ENCODE data around the gene WNT4.

Gene WNT4

DNA sequence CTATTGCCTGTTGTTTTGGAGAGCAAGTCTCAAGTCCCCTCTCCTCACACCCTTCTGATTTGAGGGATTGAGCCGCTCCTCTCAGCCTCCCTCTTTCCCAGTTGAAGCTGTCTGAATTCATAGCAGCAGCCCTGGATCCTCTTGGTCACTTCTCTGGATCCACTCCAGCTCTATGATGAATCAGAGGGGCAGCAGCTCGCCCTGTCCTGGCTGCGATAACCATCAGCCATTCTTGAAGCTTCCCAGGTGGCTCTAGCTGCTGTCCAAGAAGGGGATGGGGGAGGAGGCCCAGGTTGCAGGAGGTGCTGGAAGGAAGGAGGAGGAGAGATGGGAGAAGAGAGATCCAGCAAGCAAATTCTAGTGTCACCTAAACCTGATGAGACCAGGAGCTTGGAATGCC is 31.3 kb downstream of the WNT4 start:
- TF ChIP-seq, protein P1, sequence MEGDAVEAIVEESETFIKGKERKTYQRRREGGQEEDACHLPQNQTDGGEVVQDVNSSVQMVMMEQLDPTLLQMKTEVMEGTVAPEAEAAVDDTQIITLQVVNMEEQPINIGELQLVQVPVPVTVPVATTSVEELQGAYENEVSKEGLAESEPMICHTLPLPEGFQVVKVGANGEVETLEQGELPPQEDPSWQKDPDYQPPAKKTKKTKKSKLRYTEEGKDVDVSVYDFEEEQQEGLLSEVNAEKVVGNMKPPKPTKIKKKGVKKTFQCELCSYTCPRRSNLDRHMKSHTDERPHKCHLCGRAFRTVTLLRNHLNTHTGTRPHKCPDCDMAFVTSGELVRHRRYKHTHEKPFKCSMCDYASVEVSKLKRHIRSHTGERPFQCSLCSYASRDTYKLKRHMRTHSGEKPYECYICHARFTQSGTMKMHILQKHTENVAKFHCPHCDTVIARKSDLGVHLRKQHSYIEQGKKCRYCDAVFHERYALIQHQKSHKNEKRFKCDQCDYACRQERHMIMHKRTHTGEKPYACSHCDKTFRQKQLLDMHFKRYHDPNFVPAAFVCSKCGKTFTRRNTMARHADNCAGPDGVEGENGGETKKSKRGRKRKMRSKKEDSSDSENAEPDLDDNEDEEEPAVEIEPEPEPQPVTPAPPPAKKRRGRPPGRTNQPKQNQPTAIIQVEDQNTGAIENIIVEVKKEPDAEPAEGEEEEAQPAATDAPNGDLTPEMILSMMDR (IDR thresholded peaks at IDR 0.05): no peak
- peaks cover 5% of the 10 kb centered on the region for H3K4me1 ChIP-seq
- no peak overlapping the region for H3K27ac ChIP-seq
- no peak overlapping the region for H2AFZ ChIP-seq
- H3K36me3 ChIP-seq (ENCODE audit: control insufficient read depth, insufficient read depth, low read length): no peaks in the 10 kb centered on the region
- H3K4me2 ChIP-seq (ENCODE audit: low read length): no peak overlapping the region
- peaks cover under 1% of the 10 kb centered on the region for H3K79me2 ChIP-seq
- H3K9me3 ChIP-seq (ENCODE audit: control insufficient read depth, low read length): no peaks in the 10 kb centered on the region
- H3K27me3 ChIP-seq (ENCODE audit: control insufficient read depth, insufficient read depth, low read length): no peaks in the 10 kb centered on the region
- no peak overlapping the region for H3K4me3 ChIP-seq (ENCODE audit: low read depth, low read length)
- no peak overlapping the region for H3K9ac ChIP-seq

- H3K9ac ChIP-seq: no peak overlapping the region
- no peak overlapping the region for H3K27ac ChIP-seq
- H3K79me2 ChIP-seq: peaks cover 4% of the 10 kb centered on the region
- peaks cover 5% of the 10 kb centered on the region for H3K4me1 ChIP-seq
- no peak overlapping the region for H2AFZ ChIP-seq
- no peak overlapping the region for H3K4me2 ChIP-seq (ENCODE audit: low read length)
- no peak overlapping the region for H3K4me3 ChIP-seq (ENCODE audit: low read depth, low read length)
- H3K27me3 ChIP-seq (ENCODE audit: control insufficient read depth, insufficient read depth, low read length): no peaks in the 10 kb centered on the region
- no peaks in the 10 kb centered on the region for H3K9me3 ChIP-seq (ENCODE audit: control insufficient read depth, low read length)
- no peaks in the 10 kb centered on the region for H3K36me3 ChIP-seq (ENCODE audit: control insufficient read depth, insufficient read depth, low read length)
- TF ChIP-seq, protein P1 (IDR thresholded peaks at IDR 0.05): no peak
Observed at GRCh38 chr1:22111115-22111514, 31.8 kb downstream of the WNT4 start.

DNA sequence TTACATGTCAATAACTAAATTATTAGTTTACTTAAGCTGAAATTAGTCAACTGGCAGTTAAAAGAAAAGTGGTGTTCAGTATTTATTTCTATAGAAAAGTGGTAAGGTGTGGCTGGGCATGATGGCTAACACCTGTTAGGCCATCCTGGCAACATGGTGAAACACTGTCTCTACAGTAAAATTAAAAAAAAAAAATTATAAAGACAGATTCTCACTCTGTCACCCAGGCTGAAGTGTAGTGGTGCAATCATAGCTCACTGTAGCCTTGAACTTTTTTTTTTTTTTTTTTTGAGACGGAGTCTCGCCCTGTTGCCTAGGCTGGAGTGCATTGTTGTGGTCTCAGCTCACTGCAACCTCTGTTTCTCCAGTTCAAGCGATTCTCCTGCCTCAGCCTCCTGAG is 32.9 kb downstream of the WNT4 start:
- Histone ChIP-seq H2AFZ (no peak overlapping the region), H3K36me3 (ENCODE audit: control insufficient read depth, insufficient read depth, low read length) (no peaks in the 10 kb centered on the region), H3K79me2 (peaks cover 4% of the 10 kb centered on the region), H3K4me3 (ENCODE audit: low read depth, low read length) (no peak overlapping the region), H3K9me3 (ENCODE audit: control insufficient read depth, low read length) (no peaks in the 10 kb centered on the region), H3K4me1 (peaks cover 5% of the 10 kb centered on the region), H3K27me3 (ENCODE audit: control insufficient read depth, insufficient read depth, low read length) (no peaks in the 10 kb centered on the region), H3K27ac (no peak overlapping the region), H3K9ac (no peak overlapping the region), H3K4me2 (ENCODE audit: low read length) (no peak overlapping the region)
- TF ChIP-seq, protein P1 (IDR thresholded peaks at IDR 0.05): no peak

- peaks cover 4% of the 10 kb centered on the region for H3K79me2 ChIP-seq
- no peak overlapping the region for H3K27ac ChIP-seq
- no peak overlapping the region for H3K4me3 ChIP-seq (ENCODE audit: low read depth, low read length)
- peaks cover 5% of the 10 kb centered on the region for H3K4me1 ChIP-seq
- no peaks in the 10 kb centered on the region for H3K36me3 ChIP-seq (ENCODE audit: control insufficient read depth, insufficient read depth, low read length)
- no peaks in the 10 kb centered on the region for H3K27me3 ChIP-seq (ENCODE audit: control insufficient read depth, insufficient read depth, low read length)
- TF ChIP-seq, protein P1 (IDR thresholded peaks at IDR 0.05): no peak
- H3K9me3 ChIP-seq (ENCODE audit: control insufficient read depth, low read length): no peaks in the 10 kb centered on the region
- H2AFZ ChIP-seq: no peak overlapping the region
- no peak overlapping the region for H3K9ac ChIP-seq
- no peak overlapping the region for H3K4me2 ChIP-seq (ENCODE audit: low read length)
Observed at GRCh38 chr1:22108339-22109105, 34.4 kb downstream of the WNT4 start.

DNA sequence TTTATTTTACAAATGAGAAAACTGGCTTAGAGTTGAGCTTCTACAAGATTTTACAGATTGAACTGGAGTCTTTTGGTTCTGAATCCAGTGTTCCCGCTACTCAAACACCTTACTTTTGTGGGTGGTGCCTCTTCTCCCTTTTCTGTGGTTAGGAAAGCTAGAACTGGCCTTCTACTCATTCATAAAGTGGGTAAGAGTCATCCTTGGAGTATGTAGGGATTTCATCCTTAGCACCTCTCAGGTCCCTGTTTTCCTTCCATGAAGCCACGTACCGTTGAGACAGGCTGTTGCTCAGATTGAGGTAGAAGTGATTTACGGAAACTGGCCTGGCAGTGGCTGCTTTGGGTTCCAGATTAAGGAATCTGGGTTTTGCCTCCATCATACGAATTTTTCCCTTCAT is 35.8 kb downstream of the WNT4 start:
- no peak overlapping the region for H3K4me3 ChIP-seq (ENCODE audit: low read depth, low read length)
- H3K27ac ChIP-seq: no peak overlapping the region
- H3K36me3 ChIP-seq (ENCODE audit: control insufficient read depth, insufficient read depth, low read length): no peaks in the 10 kb centered on the region
- no peak overlapping the region for H2AFZ ChIP-seq
- H3K79me2 ChIP-seq: peaks cover 4% of the 10 kb centered on the region
- no peak overlapping the region for H3K4me2 ChIP-seq (ENCODE audit: low read length)
- TF ChIP-seq, protein P1 (IDR thresholded peaks at IDR 0.05): no peak
- H3K4me1 ChIP-seq: peaks cover 8% of the 10 kb centered on the region
- H3K9me3 ChIP-seq (ENCODE audit: control insufficient read depth, low read length): no peaks in the 10 kb centered on the region
- H3K27me3 ChIP-seq (ENCODE audit: control insufficient read depth, insufficient read depth, low read length): no peaks in the 10 kb centered on the region
- no peak overlapping the region for H3K9ac ChIP-seq

Measured in parathyroid adenoma (tissue), 2 donors.